Raji (cell line): ENCODE data around the gene COLEC12.

Experiments
- POLR2A ChIP-seq: IDR thresholded peaks from 2 replicates; pipeline ENCODE4 v1.6.1; 2011; ENCODE audit warnings: low read depth, low read length, control low read depth; ENCODE audit not compliant: insufficient read depth

COLEC12 gene

GRCh38 chr18:420661-421246, 79.7 kb downstream of the COLEC12 start:
- no peak for TF ChIP-seq POLR2A

GRCh38 chr18:419541-420175, 80.8 kb downstream of the COLEC12 start:
- TF ChIP-seq POLR2A: no peak

- TF ChIP-seq POLR2A: no peak
Observed at GRCh38 chr18:417495-417894, 83.0 kb downstream of the COLEC12 start.

GRCh38 chr18:416930-417329, 83.6 kb downstream of the COLEC12 start:
- no peak for TF ChIP-seq POLR2A

- TF ChIP-seq POLR2A: no peak
Observed at GRCh38 chr18:415617-416612, 84.6 kb downstream of the COLEC12 start.

- no peak for TF ChIP-seq POLR2A
Observed at GRCh38 chr18:415047-415446, 85.5 kb downstream of the COLEC12 start.

GRCh38 chr18:413233-413632, 87.3 kb downstream of the COLEC12 start:
- no peak for TF ChIP-seq POLR2A

- no peak for TF ChIP-seq POLR2A
Observed at GRCh38 chr18:410047-410455, 90.5 kb downstream of the COLEC12 start.

- no peak for TF ChIP-seq POLR2A
Observed at GRCh38 chr18:408367-408766, 92.1 kb downstream of the COLEC12 start.

- no peak for TF ChIP-seq POLR2A
Observed at GRCh38 chr18:407626-408224, 92.8 kb downstream of the COLEC12 start.

- no peak for TF ChIP-seq POLR2A
Observed at GRCh38 chr18:407191-407590, 93.3 kb downstream of the COLEC12 start.

GRCh38 chr18:406677-407076, 93.8 kb downstream of the COLEC12 start:
- TF ChIP-seq POLR2A: no peak

GRCh38 chr18:404061-404636, 96.4 kb downstream of the COLEC12 start:
- TF ChIP-seq POLR2A: no peak

- TF ChIP-seq POLR2A: no peak
Observed at GRCh38 chr18:402129-402528, 98.4 kb downstream of the COLEC12 start.

- TF ChIP-seq POLR2A: no peak
Observed at GRCh38 chr18:400456-400855, 100.0 kb downstream of the COLEC12 start.
